IMR-90 (cell line): Measurements from ENCODE around the gene CLOCK. TPM values are rescaled to one million over a fixed set of nuclear protein-coding genes. Genes with fewer than 3 reads are reported as not detected.
A peak's percentile ranks its signal among the peaks of the same experiment; 100 is the strongest.

Source experiments
- ATAC-seq: fragments of 200-7000 bp; cut with Tn5 transposase; 2 replicates; pipeline ENCODE4 v1.9.1; 2020; ENCODE audit warnings: low read depth, mild to moderate bottlenecking, moderate library complexity
- BruUV-seq: library from RNA; stranded (reverse); fragments of 400-500 nt; replicated peaks from 2 replicates; lab custom pipeline; 2021; lab: Mats Ljungman, UMichigan
- CTCF ChIA-PET: fragments of 300-600 bp; formaldehyde crosslinking; extraction: SDS; loops from one replicate; lab custom pipeline; 2021; ENCODE audit warnings: antibody characterized with exemption; lab: Yijun Ruan, JAX
- POLR2A ChIA-PET: fragments of 300-600 bp; sonication (Branson Sonifier 250); formaldehyde crosslinking; loops from one replicate; lab custom pipeline; 2022; ENCODE audit warnings: antibody characterized with exemption; ENCODE audit not compliant: unreplicated experiment; lab: Charles Lee
- DNase-seq: peaks from one replicate; pipeline ENCODE4 v3.0.0; 2013
- H2AFZ ChIP-seq: replicated peaks from 2 replicates; pipeline ENCODE3; 2013; ENCODE audit warnings: low read length, mild to moderate bottlenecking; ENCODE audit not compliant: poor library complexity
- H2AK5ac ChIP-seq: 2 replicates; pipeline ENCODE4 v1.6.1; 2013; ENCODE audit warnings: low read depth, low read length, inconsistent platforms
- H2AK9ac ChIP-seq: replicated peaks from 2 replicates; pipeline ENCODE3; 2013; ENCODE audit warnings: mild to moderate bottlenecking, low read depth, low read length, moderate library complexity; ENCODE audit not compliant: poor library complexity
- H2BK120ac ChIP-seq: 2 replicates; pipeline ENCODE4 v1.6.1; 2013; ENCODE audit warnings: low read depth, low read length, inconsistent platforms
- H2BK15ac ChIP-seq: 3 replicates; pipeline ENCODE4 v1.6.1; 2013; ENCODE audit warnings: low read depth, low read length, inconsistent platforms
- H2BK20ac ChIP-seq: 2 replicates; pipeline ENCODE4 v1.6.1; 2013; ENCODE audit warnings: low read depth, mild to moderate bottlenecking, inconsistent platforms, low read length, moderate library complexity
- H2BK5ac ChIP-seq: 2 replicates; pipeline ENCODE4 v1.6.1; 2013; ENCODE audit warnings: mild to moderate bottlenecking, low read depth, low read length, inconsistent platforms; ENCODE audit not compliant: poor library complexity, severe bottlenecking
- H3K14ac ChIP-seq: replicated peaks from 2 replicates; pipeline ENCODE4 v1.6.1; 2013; ENCODE audit warnings: low read depth, low read length, inconsistent platforms
- H3K18ac ChIP-seq: 2 replicates; pipeline ENCODE4 v1.6.1; 2013; ENCODE audit warnings: low read depth, low read length, control low read depth
- H3K23ac ChIP-seq: 2 replicates; pipeline ENCODE4 v1.6.1; 2013; ENCODE audit warnings: low read depth, low read length, inconsistent platforms
- H3K27ac ChIP-seq: 2 replicates; pipeline ENCODE4 v1.5.1; 2013; ENCODE audit warnings: mild to moderate bottlenecking, control low read depth, low read length; ENCODE audit not compliant: insufficient read depth
- H3K27me3 ChIP-seq: 2 replicates; pipeline ENCODE4 v1.6.1; 2013; ENCODE audit warnings: low read length; ENCODE audit not compliant: control insufficient read depth, insufficient read depth
- H3K36me3 ChIP-seq: 2 replicates; pipeline ENCODE4 v1.6.1; 2013; ENCODE audit warnings: low read length, mixed read lengths; ENCODE audit not compliant: control insufficient read depth, insufficient read depth
- H3K4ac ChIP-seq: 2 replicates; pipeline ENCODE4 v1.6.1; 2013; ENCODE audit warnings: low read depth, low read length, inconsistent platforms
- H3K4me1 ChIP-seq: 2 replicates; pipeline ENCODE4 v1.6.1; 2013; ENCODE audit warnings: low read length, mixed read lengths; ENCODE audit not compliant: control insufficient read depth, insufficient read depth
- H3K4me2 ChIP-seq: 2 replicates; pipeline ENCODE4 v1.6.1; 2013; ENCODE audit warnings: low read depth, mild to moderate bottlenecking, control low read depth, low read length, moderate library complexity
- H3K4me3 ChIP-seq: 2 replicates; pipeline ENCODE4 v1.5.1; 2013; ENCODE audit warnings: low read depth, mild to moderate bottlenecking, control low read depth, low read length, moderate library complexity; ENCODE audit not compliant: insufficient read depth
- H3K56ac ChIP-seq: 2 replicates; pipeline ENCODE4 v1.6.1; 2013; ENCODE audit warnings: low read length, inconsistent platforms; ENCODE audit not compliant: insufficient read depth; ENCODE audit errors: extremely low read depth
- H3K79me1 ChIP-seq, 2 experiments: 2 replicates each; pipeline ENCODE4 v1.6.1; 2013; ENCODE audit warnings: low read length in 2 of 2, inconsistent platforms in 1 of 2, low read depth in 1 of 2
- H3K9ac ChIP-seq: 2 replicates; pipeline ENCODE4 v1.6.1; 2013; ENCODE audit warnings: low read depth, low read length, control low read depth
- H3K9me1 ChIP-seq: 2 replicates; pipeline ENCODE4 v1.6.1; 2013; ENCODE audit warnings: low read length, inconsistent platforms; ENCODE audit not compliant: insufficient read depth
- H3K9me3 ChIP-seq: 2 replicates; pipeline ENCODE4 v1.6.1; 2013; ENCODE audit warnings: low read length; ENCODE audit not compliant: control insufficient read depth, insufficient read depth
- H4K20me1 ChIP-seq: 2 replicates; pipeline ENCODE4 v1.6.1; 2013; ENCODE audit warnings: low read length, inconsistent platforms; ENCODE audit not compliant: insufficient read depth
- H4K5ac ChIP-seq: 2 replicates; pipeline ENCODE4 v1.6.1; 2013; ENCODE audit warnings: mild to moderate bottlenecking, low read depth, low read length, control low read depth
- H4K8ac ChIP-seq, 2 experiments: 2 replicates each; pipeline ENCODE4 v1.6.1; 2013; ENCODE audit warnings: low read depth in 2 of 2, low read length in 2 of 2, control low read depth in 1 of 2, inconsistent platforms in 1 of 2
- H4K91ac ChIP-seq: 2 replicates; pipeline ENCODE4 v1.6.1; 2013; ENCODE audit warnings: low read depth, low read length, inconsistent platforms; ENCODE audit not compliant: insufficient read depth
- BHLHE40 ChIP-seq: fragments of 150-350 bp; IDR thresholded peaks from 2 replicates; pipeline ENCODE4 v1.6.1; 2016; ENCODE audit warnings: mild to moderate bottlenecking, low read depth, low read length
- CEBPB ChIP-seq: IDR thresholded peaks from 2 replicates; pipeline ENCODE4 v1.6.1; 2012; ENCODE audit warnings: low read depth, low read length, improper control_type of control experiment
- CHD1 ChIP-seq: IDR thresholded peaks from 2 replicates; pipeline ENCODE4 v1.6.1; 2012; ENCODE audit warnings: low read depth, low read length, improper control_type of control experiment
- FOS ChIP-seq: fragments of 150-350 bp; IDR thresholded peaks from 2 replicates; pipeline ENCODE4 v1.6.1; 2016; ENCODE audit warnings: low read depth, low read length
- MAFK ChIP-seq: IDR thresholded peaks from 2 replicates; pipeline ENCODE4 v1.6.1; 2012; ENCODE audit warnings: low read depth, low read length, improper control_type of control experiment
- NFE2L2 ChIP-seq: fragments of 150-350 bp; IDR thresholded peaks from 2 replicates; pipeline ENCODE4 v1.6.1; 2016; ENCODE audit warnings: low read depth, mild to moderate bottlenecking, low read length
- POLR2A ChIP-seq: IDR thresholded peaks from 2 replicates; pipeline ENCODE4 v1.6.1; 2012; ENCODE audit warnings: mild to moderate bottlenecking, low read depth, low read length
- RAD21 ChIP-seq: IDR thresholded peaks from 2 replicates; pipeline ENCODE4 v1.6.1; 2012; ENCODE audit warnings: low read length, improper control_type of control experiment
- RCOR1 ChIP-seq: IDR thresholded peaks from 2 replicates; pipeline ENCODE4 v1.6.1; 2012; ENCODE audit warnings: mild to moderate bottlenecking, low read length, improper control_type of control experiment; ENCODE audit not compliant: insufficient replicate concordance
- RFX5 ChIP-seq: IDR thresholded peaks from 2 replicates; pipeline ENCODE4 v1.8.0; 2012; ENCODE audit warnings: low read depth, mild to moderate bottlenecking, low read length, moderate library complexity
- SMC3 ChIP-seq: fragments of 150-350 bp; IDR thresholded peaks from 2 replicates; pipeline ENCODE4 v1.6.1; 2016; ENCODE audit warnings: low read depth, mild to moderate bottlenecking, antibody characterized with exemption, low read length, moderate library complexity
- WGBS, 2 experiments: methylation state at CpG; one replicate each; pipeline versions ENCODE4 v1.1.5 to v1.1.7; 2013; ENCODE audit warnings: missing lambda C conversion rate in 2 of 2; ENCODE audit not compliant: insufficient read length in 1 of 2; ENCODE audit errors: extremely low coverage in 2 of 2; 5-methylcytosine and 5-hydroxymethylcytosine counted together
- dilution Hi-C: fragments of 300-500 bp; cut with HindIII; formaldehyde crosslinking; loops from one replicate; pipeline ENCODE4 v1.14.3; 2018; ENCODE audit warnings: low sequenced_read_pairs; ENCODE audit not compliant: unreplicated experiment
- in situ Hi-C: fragments of 300-500 bp; cut with MboI; formaldehyde crosslinking; loops from 3 replicates; pipeline ENCODE4 v1.14.3; 2019; ENCODE audit warnings: low sequenced_read_pairs, inconsistent platforms, mixed read lengths
- intact Hi-C: fragments of 100-400 bp; cut with micrococcal nuclease; formaldehyde crosslinking; loops from 2 replicates; pipeline ENCODE4 v1.10.0; 2022
- polyA plus RNA-seq, 3 experiments: library from polyadenylated mRNA; depleted of rRNA; stranded (reverse); fragments of >200 nt; gene quantifications; 2 replicates each; pipeline ENCODE4 v1.2.3, GENCODE V29; 2012; ENCODE audit warnings: low replicate concordance in 1 of 3
- total RNA-seq: library from RNA; depleted of rRNA; stranded (reverse); fragments of >200 nt; gene quantifications from 2 replicates; pipeline ENCODE4 v1.2.3, GENCODE V29; 2012
- TF ChIP-seq, protein P1 (sequence below): conservative IDR thresholded peaks from 2 replicates; pipeline ENCODE4 v1.5.1; 2012; ENCODE audit warnings: mild to moderate bottlenecking, low read depth, low read length, improper control_type of control experiment
- TF ChIP-seq, protein P2 (sequence below): fragments of 150-350 bp; IDR thresholded peaks from 2 replicates; pipeline ENCODE4 v1.6.1; 2016; ENCODE audit warnings: low read depth, mild to moderate bottlenecking, low read length, moderate library complexity, borderline replicate concordance

The CLOCK gene
- total and polyA plus RNA-seq, 2 of the 4 experiments (the other 2 are of a cell fraction): 7.3 to 53.4 TPM

DNA sequence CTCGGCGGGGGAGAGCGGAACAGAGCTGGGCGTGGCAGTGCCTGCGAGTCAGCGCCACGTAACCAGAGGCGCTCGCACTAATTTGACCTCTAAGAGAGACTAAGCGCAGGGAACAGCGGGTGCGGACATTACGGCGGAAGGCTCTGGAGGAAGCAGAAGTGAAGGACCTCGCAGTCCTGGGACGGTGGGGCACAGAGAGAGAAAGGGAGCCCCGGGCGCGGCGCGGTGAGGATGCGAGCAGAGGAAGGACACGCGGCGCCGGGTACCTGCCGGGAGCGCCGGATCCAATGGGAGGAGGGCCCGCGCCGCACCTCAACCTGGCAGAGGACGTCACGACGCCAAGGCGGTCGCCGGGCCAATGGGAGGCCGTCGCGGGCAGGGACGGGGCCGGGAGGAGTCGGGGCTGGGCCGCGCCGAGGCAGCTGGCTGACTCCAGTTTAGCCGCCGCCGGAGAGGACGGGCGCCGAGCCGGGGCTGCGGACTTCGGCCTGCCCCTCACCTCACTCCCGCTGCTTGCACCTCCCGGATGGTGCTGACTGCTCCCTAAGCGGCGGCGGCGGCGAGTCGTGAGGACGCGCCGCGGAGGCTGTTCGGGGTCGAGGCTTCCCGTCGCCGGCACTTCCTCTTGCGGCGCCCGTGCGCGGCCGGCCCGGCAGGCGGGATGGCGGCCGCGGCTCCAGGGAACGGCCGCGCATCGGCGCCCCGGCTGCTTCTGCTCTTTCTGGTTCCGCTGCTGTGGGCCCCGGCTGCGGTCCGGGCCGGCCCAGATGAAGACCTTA, 151.0 kb downstream of the CLOCK start, which contains the start of gene TMEM165:
TSS of gene TMEM165 (plus strand) at position 429 of the 779 bp plus-strand sequence. CDS start at position 662, 233 bp downstream.
- intact Hi-C loops (loop anchor here (1.0 kb wide), 1 partner anchor 49 kb away; the partner anchor contains the start of gene SRD5A3), dilution Hi-C loops (no loop called here), in situ Hi-C loops (no loop called here)
- Histone ChIP-seq H2BK20ac (peak within 1 kb of the TSS; percentile 9; the same call in 1 of the 2 replicates), H2AFZ (peak within 1 kb of the TSS; percentile 97), H2BK15ac (peak within 1 kb of the TSS; percentile 49; the same call in 1 of the 3 replicates), H3K4me1 (peaks cover 7% of the 10 kb centered on the region), H3K4ac (peak within 1 kb of the TSS; percentile 78), H3K4me3 (peak within 1 kb of the TSS; percentile 99), H4K5ac (peak within 1 kb of the TSS; percentile 79), H2AK5ac (peak within 1 kb of the TSS; percentile 77), H4K91ac (peak within 1 kb of the TSS; percentile 76), H4K8ac (peak within 1 kb of the TSS; percentile 74 to 78), H3K23ac (peak within 1 kb of the TSS; percentile 99), H4K20me1 (peaks cover 40% of the 10 kb centered on the region), H3K18ac (peak within 1 kb of the TSS; percentile 95), H3K27ac (peak within 1 kb of the TSS; percentile 99), H3K9me3 (no peaks in the 10 kb centered on the region), H3K27me3 (no peaks in the 10 kb centered on the region), H2AK9ac (peak within 1 kb of the TSS; percentile 96), H3K9ac (peak within 1 kb of the TSS; percentile 99), H3K36me3 (peaks cover 7% of the 10 kb centered on the region), H3K4me2 (peak within 1 kb of the TSS; percentile 91), H3K79me1 (peaks cover 2 to 7% of the 10 kb centered on the region in 2 experiments; a peak in 2 of 4 replicates), H3K14ac (peak within 1 kb of the TSS; percentile 90), H3K9me1 (peaks cover 3% of the 10 kb centered on the region; the same call in 1 of the 2 replicates), H2BK5ac (peak within 1 kb of the TSS; percentile 95), H3K56ac (peak within 1 kb of the TSS; percentile 92), H2BK120ac (peak within 1 kb of the TSS; percentile 67; the same call in 1 of the 2 replicates)
- ChIA-PET CTCF (interaction anchor here (0.6 to 2.0 kb wide), 5 partner anchors 31 to 558 kb away, joined by 3 to 10 read pairs (median 3); partner anchors contain the start of gene SRD5A3), POLR2A (interaction anchor here (0.6 to 0.8 kb wide), 2 partner anchors 22 to 50 kb away, joined by 4 to 5 read pairs; no protein-coding TSS in a partner anchor)
- WGBS, 2 experiments: 0% methylated on average over 63 of the region's 95 CpGs; no CpG with 5 or more reads in 1 of the 2 experiments
- peak; percentile 92 for ATAC-seq
- BruUV-seq: no TSS peak
- DNase-seq: peak; percentile 79
- TF ChIP-seq MAFK: no peak
- TF ChIP-seq RCOR1: no peak
- TF ChIP-seq CHD1: peak; percentile 31; the same call in 1 of the 2 replicates
- no peak for TF ChIP-seq RFX5
- no peak for TF ChIP-seq CEBPB
- TF ChIP-seq, protein P1, sequence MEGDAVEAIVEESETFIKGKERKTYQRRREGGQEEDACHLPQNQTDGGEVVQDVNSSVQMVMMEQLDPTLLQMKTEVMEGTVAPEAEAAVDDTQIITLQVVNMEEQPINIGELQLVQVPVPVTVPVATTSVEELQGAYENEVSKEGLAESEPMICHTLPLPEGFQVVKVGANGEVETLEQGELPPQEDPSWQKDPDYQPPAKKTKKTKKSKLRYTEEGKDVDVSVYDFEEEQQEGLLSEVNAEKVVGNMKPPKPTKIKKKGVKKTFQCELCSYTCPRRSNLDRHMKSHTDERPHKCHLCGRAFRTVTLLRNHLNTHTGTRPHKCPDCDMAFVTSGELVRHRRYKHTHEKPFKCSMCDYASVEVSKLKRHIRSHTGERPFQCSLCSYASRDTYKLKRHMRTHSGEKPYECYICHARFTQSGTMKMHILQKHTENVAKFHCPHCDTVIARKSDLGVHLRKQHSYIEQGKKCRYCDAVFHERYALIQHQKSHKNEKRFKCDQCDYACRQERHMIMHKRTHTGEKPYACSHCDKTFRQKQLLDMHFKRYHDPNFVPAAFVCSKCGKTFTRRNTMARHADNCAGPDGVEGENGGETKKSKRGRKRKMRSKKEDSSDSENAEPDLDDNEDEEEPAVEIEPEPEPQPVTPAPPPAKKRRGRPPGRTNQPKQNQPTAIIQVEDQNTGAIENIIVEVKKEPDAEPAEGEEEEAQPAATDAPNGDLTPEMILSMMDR: no peak
- no peak for TF ChIP-seq NFE2L2
- peak; percentile 4; the same call in 1 of the 2 replicates for TF ChIP-seq FOS
- no peak for TF ChIP-seq BHLHE40
- TF ChIP-seq POLR2A: peak; percentile 96
- TF ChIP-seq, protein P2, sequence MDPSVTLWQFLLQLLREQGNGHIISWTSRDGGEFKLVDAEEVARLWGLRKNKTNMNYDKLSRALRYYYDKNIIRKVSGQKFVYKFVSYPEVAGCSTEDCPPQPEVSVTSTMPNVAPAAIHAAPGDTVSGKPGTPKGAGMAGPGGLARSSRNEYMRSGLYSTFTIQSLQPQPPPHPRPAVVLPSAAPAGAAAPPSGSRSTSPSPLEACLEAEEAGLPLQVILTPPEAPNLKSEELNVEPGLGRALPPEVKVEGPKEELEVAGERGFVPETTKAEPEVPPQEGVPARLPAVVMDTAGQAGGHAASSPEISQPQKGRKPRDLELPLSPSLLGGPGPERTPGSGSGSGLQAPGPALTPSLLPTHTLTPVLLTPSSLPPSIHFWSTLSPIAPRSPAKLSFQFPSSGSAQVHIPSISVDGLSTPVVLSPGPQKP: no peak
- TF ChIP-seq RAD21: no peak; the same call in 1 of the 2 replicates
- no peak for TF ChIP-seq SMC3
